ENCODE data around the gene SH3RF2. TPM values are rescaled to one million over a fixed set of nuclear protein-coding genes. Genes with fewer than 3 reads are reported as not detected.

SH3RF2 gene
- total RNA-seq, 1 donor from 2014 or later = 0.36 TPM

GRCh38 chr5:145931718-145932117 is 4.7 kb upstream of the SH3RF2 start:
- Mint-ChIP-seq H3K4me1 (peaks cover 13% of the 10 kb centered on the region), H3K27ac (no peak overlapping the region), H3K9me3 (no peaks in the 10 kb centered on the region), H3K27me3 (ENCODE audit: insufficient read depth, low read depth) (peaks cover 3% of the 10 kb centered on the region), H3K4me3 (no peak overlapping the region), H3K36me3 (no peaks in the 10 kb centered on the region)
- H3K9me3 ChIP-seq (ENCODE audit: low read depth) = no peaks in the 10 kb centered on the region
- no peak overlapping the region for H3K4me2 ChIP-seq
- H3K36me3 ChIP-seq = no peaks in the 10 kb centered on the region
- H3K79me2 ChIP-seq (ENCODE audit: low read depth) = no peaks in the 10 kb centered on the region
- no peak overlapping the region for H3K9ac ChIP-seq
- H3K4me1 ChIP-seq = peaks cover 10% of the 10 kb centered on the region
- no peaks in the 10 kb centered on the region for H4K20me1 ChIP-seq (ENCODE audit: low read depth)
- H3K4me3 ChIP-seq = no peak overlapping the region
- no peak overlapping the region for H3K27ac ChIP-seq
- H3F3A ChIP-seq (ENCODE audit: low read depth) = peaks cover 7% of the 10 kb centered on the region
- no peak overlapping the region for H2AFZ ChIP-seq (replicated peaks)
- H3K27me3 ChIP-seq = no peaks in the 10 kb centered on the region
- DNase-seq (ENCODE audit: low spot score) = no peak
- TF ChIP-seq EZH2phosphoT487 (IDR thresholded peaks at IDR 0.05) (no peak), CTCF (IDR thresholded peaks at IDR 0.05) (no peak), EZH2 (IDR thresholded peaks at IDR 0.05) (no peak)

- Histone ChIP-seq H3K4me1 (peaks cover 35% of the 10 kb centered on the region), H3K9me3 (ENCODE audit: low read depth) (no peaks in the 10 kb centered on the region), H3K36me3 (no peaks in the 10 kb centered on the region), H3K27me3 (no peaks in the 10 kb centered on the region), H2AFZ (replicated peaks) (no peak overlapping the region), H3K4me3 (no peak overlapping the region), H3K79me2 (ENCODE audit: low read depth) (no peaks in the 10 kb centered on the region), H3K4me2 (no peak overlapping the region), H4K20me1 (ENCODE audit: low read depth) (no peaks in the 10 kb centered on the region), H3K27ac (no peak overlapping the region), H3F3A (ENCODE audit: low read depth) (peaks cover 12% of the 10 kb centered on the region), H3K9ac (no peak overlapping the region)
- Mint-ChIP-seq H3K4me3 (no peak overlapping the region), H3K36me3 (no peaks in the 10 kb centered on the region), H3K9me3 (no peaks in the 10 kb centered on the region), H3K27ac (no peak overlapping the region), H3K27me3 (ENCODE audit: insufficient read depth, low read depth) (peaks cover 3% of the 10 kb centered on the region), H3K4me1 (peaks cover 39% of the 10 kb centered on the region)
- no peak for TF ChIP-seq EZH2 (IDR thresholded peaks at IDR 0.05)
- TF ChIP-seq CTCF (IDR thresholded peaks at IDR 0.05) = no peak
- TF ChIP-seq EZH2phosphoT487 (IDR thresholded peaks at IDR 0.05) = no peak
- DNase-seq (ENCODE audit: low spot score) = no peak
Measured at GRCh38 chr5:145934276-145934675, 2.1 kb upstream of the SH3RF2 start.

- Histone ChIP-seq H3K27me3 (no peaks in the 10 kb centered on the region), H2AFZ (replicated peaks) (peak overlapping the region; percentile 80), H3K9ac (no peak overlapping the region), H3K4me2 (peak overlapping the region; percentile 72), H3K79me2 (ENCODE audit: low read depth) (no peaks in the 10 kb centered on the region), H3K27ac (no peak overlapping the region), H3K9me3 (ENCODE audit: low read depth) (no peaks in the 10 kb centered on the region), H4K20me1 (ENCODE audit: low read depth) (no peaks in the 10 kb centered on the region), H3K36me3 (no peaks in the 10 kb centered on the region), H3F3A (ENCODE audit: low read depth) (peaks cover 12% of the 10 kb centered on the region), H3K4me1 (peaks cover 40% of the 10 kb centered on the region), H3K4me3 (peak overlapping the region; percentile 29)
- Mint-ChIP-seq H3K9me3 (no peaks in the 10 kb centered on the region), H3K27ac (no peak overlapping the region), H3K36me3 (no peaks in the 10 kb centered on the region), H3K4me3 (peak overlapping the region; percentile 80), H3K27me3 (ENCODE audit: insufficient read depth, low read depth) (peaks cover 3% of the 10 kb centered on the region), H3K4me1 (peaks cover 46% of the 10 kb centered on the region)
- no peak for TF ChIP-seq EZH2phosphoT487 (IDR thresholded peaks at IDR 0.05)
- TF ChIP-seq CTCF (IDR thresholded peaks at IDR 0.05) = no peak
- no peak for TF ChIP-seq EZH2 (IDR thresholded peaks at IDR 0.05)
- no peak for DNase-seq (ENCODE audit: low spot score)
Measured at GRCh38 chr5:145937432-145938250, 1.3 kb downstream of the SH3RF2 start.

Data from neural progenitor cell (in vitro differentiated cells).